Ascending aorta (tissue), 2 donors: ENCODE measurements around the gene SCAF8. TPM values are rescaled to one million over a fixed set of nuclear protein-coding genes. Genes with fewer than 3 reads are reported as not detected.

ENCODE experiments used
- DNase-seq, 2 donors: peaks; one replicate each; pipeline ENCODE4 v3.0.0-alpha.2; 2019; ENCODE audit warnings: low spot score in 2 of 2
- H3K27ac ChIP-seq, 2 donors: fragments of 200-600 bp; sonication (generic); one replicate each; pipeline ENCODE4 v1.5.1; 2016 to 2017; ENCODE audit warnings: mild to moderate bottlenecking in 1 of 2
- H3K27me3 ChIP-seq: fragments of 200-600 bp; sonication (generic); one replicate; pipeline ENCODE4 v1.5.1; 2017
- H3K36me3 ChIP-seq, 2 donors: fragments of 200-600 bp; sonication (generic); one replicate each; pipeline ENCODE4 v1.5.1; 2016
- H3K4me1 ChIP-seq, 2 donors: fragments of 200-600 bp; sonication (generic); one replicate each; pipeline ENCODE4 v1.5.1; 2016 to 2017; ENCODE audit warnings: mild to moderate bottlenecking in 1 of 2
- H3K4me3 ChIP-seq, 2 donors: fragments of 200-600 bp; sonication (generic); one replicate each; pipeline ENCODE4 v1.5.1; 2016 to 2017; ENCODE audit warnings: mild to moderate bottlenecking in 1 of 2
- H3K9me3 ChIP-seq, 2 donors: fragments of 200-600 bp; sonication (generic); one replicate each; pipeline ENCODE4 v1.5.1; 2016
- intact Hi-C: fragments of 100-400 bp; cut with DNase I; formaldehyde crosslinking; loops from one replicate; pipeline ENCODE4 v1.15.1; 2023
- total RNA-seq: library from RNA; depleted of rRNA; stranded (reverse); fragments of >200 nt; gene quantifications from one replicate; pipeline ENCODE4 v1.1.0, GENCODE V29; 2016
- TF ChIP-seq, protein P1 (sequence below), 3 experiments: fragments of 200-600 bp in 2 of 3; fragments of 450-650 bp in 1 of 3; sonication (generic) in 2 of 3; IDR thresholded peaks; one replicate each; pipeline ENCODE4 v1.5.1; 2016 to 2019; ENCODE audit warnings: antibody characterized with exemption in 3 of 3, mild to moderate bottlenecking in 1 of 3, moderate library complexity in 1 of 3

SCAF8 gene
- total RNA-seq, 1 donor from 2014 or later, result 22.6 TPM

DNA sequence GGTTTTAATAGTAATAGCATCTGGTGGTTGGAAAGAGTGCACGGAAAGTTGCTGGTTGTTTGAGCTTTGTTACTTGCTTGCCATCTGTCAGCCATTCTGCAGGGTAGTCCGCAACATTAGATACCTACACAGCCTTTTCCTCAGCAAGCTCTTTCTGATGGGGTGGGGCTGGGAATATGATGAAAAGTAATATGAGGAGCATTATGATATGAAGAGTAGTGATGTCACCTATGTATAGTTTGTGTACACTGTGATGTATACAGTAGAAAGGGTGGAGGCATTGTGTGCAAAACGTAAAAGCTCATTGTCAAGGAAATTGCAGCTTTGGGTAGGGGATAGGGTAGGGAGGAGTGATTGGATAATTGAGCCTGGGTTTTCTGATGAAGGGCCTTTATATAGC is 16.1 kb downstream of the SCAF8 start:
- TF ChIP-seq, protein P1, sequence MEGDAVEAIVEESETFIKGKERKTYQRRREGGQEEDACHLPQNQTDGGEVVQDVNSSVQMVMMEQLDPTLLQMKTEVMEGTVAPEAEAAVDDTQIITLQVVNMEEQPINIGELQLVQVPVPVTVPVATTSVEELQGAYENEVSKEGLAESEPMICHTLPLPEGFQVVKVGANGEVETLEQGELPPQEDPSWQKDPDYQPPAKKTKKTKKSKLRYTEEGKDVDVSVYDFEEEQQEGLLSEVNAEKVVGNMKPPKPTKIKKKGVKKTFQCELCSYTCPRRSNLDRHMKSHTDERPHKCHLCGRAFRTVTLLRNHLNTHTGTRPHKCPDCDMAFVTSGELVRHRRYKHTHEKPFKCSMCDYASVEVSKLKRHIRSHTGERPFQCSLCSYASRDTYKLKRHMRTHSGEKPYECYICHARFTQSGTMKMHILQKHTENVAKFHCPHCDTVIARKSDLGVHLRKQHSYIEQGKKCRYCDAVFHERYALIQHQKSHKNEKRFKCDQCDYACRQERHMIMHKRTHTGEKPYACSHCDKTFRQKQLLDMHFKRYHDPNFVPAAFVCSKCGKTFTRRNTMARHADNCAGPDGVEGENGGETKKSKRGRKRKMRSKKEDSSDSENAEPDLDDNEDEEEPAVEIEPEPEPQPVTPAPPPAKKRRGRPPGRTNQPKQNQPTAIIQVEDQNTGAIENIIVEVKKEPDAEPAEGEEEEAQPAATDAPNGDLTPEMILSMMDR (IDR thresholded peaks at IDR 0.05), result no peak
- H3K4me1 ChIP-seq, result peaks cover 4 to 8% of the 10 kb centered on the region in 2 donors
- no peak overlapping the region for H3K27ac ChIP-seq
- H3K9me3 ChIP-seq, result no peaks in the 10 kb centered on the region
- H3K36me3 ChIP-seq, result no peaks in the 10 kb centered on the region
- H3K4me3 ChIP-seq, result no peak overlapping the region
- intact Hi-C loops, result no loop called here
- no peak for DNase-seq
- no peaks in the 10 kb centered on the region for H3K27me3 ChIP-seq

DNA sequence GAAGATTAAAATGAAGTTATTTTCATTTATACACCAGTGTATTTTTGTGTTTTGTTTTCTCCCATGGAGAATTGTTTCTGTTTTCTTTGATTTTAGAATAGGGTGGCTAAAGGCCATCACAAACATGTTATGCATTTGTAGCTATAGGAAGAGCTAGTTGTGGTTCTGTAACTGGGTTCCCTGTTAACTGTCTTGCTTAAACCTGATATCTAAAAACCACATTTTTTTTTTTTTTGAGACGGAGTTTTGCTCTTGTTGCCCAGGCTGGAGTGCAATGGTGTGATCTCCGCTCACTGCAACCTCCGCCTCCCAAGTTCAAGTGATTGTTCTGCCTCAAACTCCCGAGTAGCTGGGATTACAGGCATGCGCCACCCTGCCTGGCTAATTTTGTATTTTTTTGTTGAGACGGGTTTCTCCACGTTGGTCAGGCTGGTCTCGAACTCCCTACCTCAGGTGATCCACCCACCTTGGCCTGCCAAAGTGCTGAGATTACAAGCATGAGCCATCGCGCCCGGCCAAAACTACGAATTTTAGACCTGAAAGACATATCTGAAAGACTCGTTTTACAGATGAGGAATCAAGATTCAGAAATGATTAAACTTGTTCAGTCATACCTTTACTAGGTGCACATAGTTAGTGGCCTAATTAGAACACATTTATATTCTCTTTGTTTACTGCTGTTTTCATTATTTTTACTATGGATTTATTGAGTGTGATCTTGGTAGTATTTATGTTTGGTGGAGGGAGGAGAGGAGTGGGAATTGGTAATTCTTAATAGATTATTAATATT is 18.0 kb downstream of the SCAF8 start:
- Histone ChIP-seq H3K9me3 (no peaks in the 10 kb centered on the region), H3K27me3 (no peaks in the 10 kb centered on the region), H3K4me1 (peaks cover 4 to 13% of the 10 kb centered on the region in 2 donors), H3K4me3 (no peak overlapping the region), H3K36me3 (no peaks in the 10 kb centered on the region), H3K27ac (no peak overlapping the region)
- intact Hi-C loops, result no loop called here
- TF ChIP-seq, protein P1 (IDR thresholded peaks at IDR 0.05), result no peak
- no peak for DNase-seq

DNA sequence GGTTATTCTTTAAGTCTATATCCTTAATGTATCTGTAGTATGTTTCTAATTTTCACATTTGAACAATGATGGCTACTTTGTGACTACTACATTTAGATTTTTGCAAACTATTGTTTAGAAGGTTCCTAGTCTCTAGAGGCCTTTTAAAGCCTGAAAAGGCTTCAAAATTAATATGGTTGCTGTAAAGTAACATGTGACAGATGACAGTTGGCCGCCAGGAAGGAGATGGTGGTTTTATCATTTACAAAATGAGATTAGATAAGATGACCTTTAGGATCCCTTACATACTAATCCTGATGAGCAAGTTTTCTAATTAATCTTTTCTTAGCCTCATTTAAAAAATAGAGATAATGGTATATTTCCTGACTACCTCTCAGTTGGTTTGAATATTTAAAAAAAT is 18.8 kb downstream of the SCAF8 start:
- intact Hi-C loops, result no loop called here
- Histone ChIP-seq H3K4me3 (no peak overlapping the region), H3K4me1 (peaks cover 3 to 13% of the 10 kb centered on the region in 2 donors), H3K36me3 (no peaks in the 10 kb centered on the region), H3K9me3 (no peaks in the 10 kb centered on the region), H3K27ac (no peak overlapping the region), H3K27me3 (no peaks in the 10 kb centered on the region)
- TF ChIP-seq, protein P1 (IDR thresholded peaks at IDR 0.05), result no peak
- no peak for DNase-seq

DNA sequence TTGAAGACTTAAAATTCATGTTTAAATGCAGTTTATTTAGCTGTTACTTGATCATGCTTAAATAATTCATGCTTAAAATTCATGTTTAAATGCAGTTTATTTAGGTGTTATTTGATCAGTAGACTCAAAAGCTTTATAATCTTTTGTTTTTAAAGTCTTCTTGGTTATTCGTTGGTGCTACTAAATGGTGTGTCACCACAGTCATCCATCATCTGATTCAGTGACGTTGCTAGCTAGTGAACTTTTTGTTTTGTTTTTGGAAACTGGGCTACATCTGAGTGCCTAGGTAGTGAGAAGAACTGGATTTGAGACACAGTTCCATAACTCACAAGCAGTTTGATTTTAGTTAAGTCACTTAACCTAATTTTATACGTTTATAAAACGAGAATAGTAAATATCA is 20.9 kb downstream of the SCAF8 start:
- TF ChIP-seq, protein P1 (IDR thresholded peaks at IDR 0.05), result no peak
- Histone ChIP-seq H3K9me3 (no peaks in the 10 kb centered on the region), H3K4me3 (no peak overlapping the region), H3K27ac (peak overlapping the region; percentile 46 to 50), H3K36me3 (no peaks in the 10 kb centered on the region), H3K4me1 (peaks cover 0 to 14% of the 10 kb centered on the region in 2 donors), H3K27me3 (no peaks in the 10 kb centered on the region)
- intact Hi-C loops, result no loop called here
- DNase-seq, result no peak

DNA sequence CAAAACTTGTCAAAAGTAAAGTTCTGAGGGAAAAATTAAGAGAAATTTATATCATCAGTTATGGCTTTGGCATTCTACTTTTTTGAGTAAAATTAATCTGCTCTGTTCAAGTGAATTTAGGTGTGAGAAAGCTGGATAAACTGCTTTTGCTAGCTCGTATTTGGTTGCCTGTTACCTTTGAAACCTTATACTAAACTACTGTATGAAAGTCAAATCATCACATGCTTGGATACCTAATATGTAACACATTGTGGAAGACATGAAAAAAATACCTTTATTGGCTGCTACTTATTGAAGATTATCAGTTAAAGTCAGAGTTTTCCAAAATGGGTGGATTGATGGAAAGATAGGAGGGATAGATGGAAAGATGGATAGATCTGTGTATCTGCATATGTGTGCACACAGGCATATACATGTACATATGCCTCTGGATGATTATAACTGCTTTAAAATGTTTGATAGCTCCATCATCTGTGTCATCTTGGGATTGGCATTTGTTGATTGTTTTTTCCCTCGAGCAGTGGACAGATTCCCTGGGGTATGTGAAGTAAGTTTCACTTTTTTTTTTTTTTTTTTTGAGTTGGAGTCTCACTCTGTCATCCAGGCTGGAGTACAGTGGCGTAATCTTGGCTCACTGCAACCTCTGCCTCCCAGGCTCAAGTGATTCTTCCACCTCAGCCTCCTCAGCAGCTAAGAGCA is 24.3 kb downstream of the SCAF8 start:
- no peaks in the 10 kb centered on the region for H3K27me3 ChIP-seq
- no peaks in the 10 kb centered on the region for H3K9me3 ChIP-seq
- H3K4me3 ChIP-seq, result no peak overlapping the region
- H3K4me1 ChIP-seq, result peaks cover 0 to 14% of the 10 kb centered on the region in 2 donors
- DNase-seq, result no peak
- TF ChIP-seq, protein P1 (IDR thresholded peaks at IDR 0.05), result no peak
- H3K36me3 ChIP-seq, result no peaks in the 10 kb centered on the region
- intact Hi-C loops, result no loop called here
- no peak overlapping the region for H3K27ac ChIP-seq
